NCI-H128 (cell line): ENCODE measurements around the gene BEND4.
"Not testable (repeated sequence)": the region's sequence is repeated elsewhere in the genome, so short reads cannot be mapped to it uniquely, and the experiment has no call there.

ENCODE experiments used
- DNase-seq: peaks from one replicate; lab custom pipeline; 2025; ENCODE audit not compliant: unreplicated experiment; lab: John Stamatoyannopoulos, UW

Gene BEND4

GRCh38 chr4:42152507-42153504, at the start of gene BEND4:
TSS of gene BEND4 (minus strand) at chr4:42152655. CDS start at chr4:42152143, 512 bp downstream.
- no peak for DNase-seq

DNA sequence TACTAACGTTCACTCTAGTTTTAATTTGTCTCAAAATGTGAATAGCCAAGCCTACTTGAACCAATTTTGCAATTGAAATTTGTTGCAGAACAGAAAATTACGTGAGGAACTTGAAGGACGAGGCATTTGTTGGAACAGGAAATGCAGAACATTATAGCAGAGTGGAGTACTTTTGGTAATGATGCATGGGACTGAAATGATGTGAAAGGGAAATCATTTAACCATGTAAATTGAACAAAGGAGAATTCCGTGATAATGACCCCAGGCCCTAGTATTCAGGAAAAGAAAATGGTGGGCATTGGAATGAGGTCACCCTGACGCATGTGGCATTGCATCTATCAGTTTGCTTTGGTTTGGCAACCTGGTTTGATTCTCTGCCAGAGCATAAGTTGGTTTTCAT, 44.9 kb upstream of the BEND4 start:
- no peak for DNase-seq

DNA sequence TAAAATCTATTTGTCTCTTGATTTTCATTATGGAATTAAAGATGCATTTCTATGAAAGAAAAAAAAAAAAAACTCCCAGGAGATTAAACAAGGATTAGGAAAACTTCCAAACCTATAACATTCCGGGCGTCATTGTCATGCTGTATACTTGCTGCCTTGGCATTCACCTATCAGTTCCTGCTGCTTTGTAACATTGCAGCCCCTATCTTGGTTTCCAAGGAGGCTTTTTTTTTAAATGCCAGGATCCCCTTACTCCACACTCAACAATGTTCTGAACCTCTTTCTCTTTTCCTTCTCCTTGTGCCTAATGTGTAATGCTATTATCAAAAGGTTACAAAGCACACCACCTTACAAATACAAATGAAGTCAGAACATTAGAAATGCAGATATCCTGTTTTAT, 20.5 kb upstream of the BEND4 start:
- DNase-seq, result no peak

DNA sequence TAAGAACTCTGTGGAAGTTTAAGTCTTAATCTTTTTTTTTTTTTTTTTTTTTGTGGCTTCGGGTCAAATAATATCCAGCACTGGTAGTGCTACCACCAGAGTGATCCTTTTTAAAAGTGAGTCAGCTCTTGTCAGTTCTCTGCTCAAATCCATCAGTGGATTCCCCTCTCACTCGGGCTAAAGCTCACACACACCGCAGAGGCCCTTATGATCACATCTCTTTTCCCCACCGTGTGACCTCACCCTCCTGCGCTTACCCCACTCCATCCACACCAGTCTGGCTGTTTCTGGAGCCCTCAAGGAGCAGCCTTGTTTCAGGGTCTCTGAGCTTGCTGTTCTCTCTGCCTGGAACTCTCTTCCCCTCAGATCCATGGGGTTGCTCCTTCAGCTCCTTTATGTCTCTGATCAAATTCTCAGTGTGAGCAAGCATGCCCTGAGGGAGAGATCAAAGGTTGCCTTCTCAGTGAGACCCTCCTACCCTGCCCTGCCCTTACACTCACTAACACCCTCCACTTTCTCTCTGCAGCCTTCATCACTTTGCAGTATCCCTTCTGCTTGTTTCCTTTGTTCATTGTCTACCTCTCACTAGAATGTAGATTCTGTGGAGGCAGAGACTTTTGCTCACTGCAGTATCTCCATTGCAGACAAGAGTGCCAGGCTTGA, 19.8 kb upstream of the BEND4 start:
- DNase-seq, result no peak

GRCh38 chr4:42167709-42168108, 15.3 kb upstream of the BEND4 start:
- no peak for DNase-seq

- DNase-seq, result not testable (repeated sequence)
These were observed 13.7 kb upstream of the BEND4 start for GRCh38 chr4:42166186-42166585.

DNA sequence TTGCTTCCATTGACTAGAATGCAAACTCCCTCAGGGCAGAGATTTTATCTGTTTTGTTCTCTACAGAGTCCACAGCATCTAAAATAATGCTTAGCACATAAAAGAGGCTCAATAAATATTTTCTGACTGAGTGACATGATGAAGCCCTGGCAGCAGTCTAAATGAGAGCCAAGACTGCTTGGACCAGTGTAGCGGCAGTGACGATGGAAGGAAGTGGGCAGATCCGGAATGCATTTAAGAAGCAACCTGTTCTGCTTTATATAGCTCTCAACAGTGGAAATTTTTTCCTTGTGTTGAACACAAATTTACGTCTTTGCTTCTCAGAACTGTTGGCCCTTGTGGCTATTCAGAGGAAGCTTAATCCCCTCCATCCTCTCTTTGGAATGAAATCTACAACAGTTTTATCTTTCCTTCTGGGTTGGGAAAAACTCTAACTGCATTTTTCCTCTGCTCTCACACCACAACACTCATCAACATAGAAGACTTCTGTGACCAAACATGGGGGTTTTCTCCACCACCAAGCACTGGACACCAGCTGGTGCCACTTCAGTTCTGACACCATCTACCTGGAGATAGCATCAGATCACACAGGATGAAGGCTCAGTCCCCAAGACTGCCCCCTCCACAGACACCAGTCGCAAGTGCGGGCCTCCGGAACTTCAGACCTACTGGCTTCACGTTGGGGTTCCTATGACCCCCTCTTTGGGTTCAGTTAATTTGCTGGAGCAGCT, 7.0 kb upstream of the BEND4 start:
- no peak for DNase-seq

DNA sequence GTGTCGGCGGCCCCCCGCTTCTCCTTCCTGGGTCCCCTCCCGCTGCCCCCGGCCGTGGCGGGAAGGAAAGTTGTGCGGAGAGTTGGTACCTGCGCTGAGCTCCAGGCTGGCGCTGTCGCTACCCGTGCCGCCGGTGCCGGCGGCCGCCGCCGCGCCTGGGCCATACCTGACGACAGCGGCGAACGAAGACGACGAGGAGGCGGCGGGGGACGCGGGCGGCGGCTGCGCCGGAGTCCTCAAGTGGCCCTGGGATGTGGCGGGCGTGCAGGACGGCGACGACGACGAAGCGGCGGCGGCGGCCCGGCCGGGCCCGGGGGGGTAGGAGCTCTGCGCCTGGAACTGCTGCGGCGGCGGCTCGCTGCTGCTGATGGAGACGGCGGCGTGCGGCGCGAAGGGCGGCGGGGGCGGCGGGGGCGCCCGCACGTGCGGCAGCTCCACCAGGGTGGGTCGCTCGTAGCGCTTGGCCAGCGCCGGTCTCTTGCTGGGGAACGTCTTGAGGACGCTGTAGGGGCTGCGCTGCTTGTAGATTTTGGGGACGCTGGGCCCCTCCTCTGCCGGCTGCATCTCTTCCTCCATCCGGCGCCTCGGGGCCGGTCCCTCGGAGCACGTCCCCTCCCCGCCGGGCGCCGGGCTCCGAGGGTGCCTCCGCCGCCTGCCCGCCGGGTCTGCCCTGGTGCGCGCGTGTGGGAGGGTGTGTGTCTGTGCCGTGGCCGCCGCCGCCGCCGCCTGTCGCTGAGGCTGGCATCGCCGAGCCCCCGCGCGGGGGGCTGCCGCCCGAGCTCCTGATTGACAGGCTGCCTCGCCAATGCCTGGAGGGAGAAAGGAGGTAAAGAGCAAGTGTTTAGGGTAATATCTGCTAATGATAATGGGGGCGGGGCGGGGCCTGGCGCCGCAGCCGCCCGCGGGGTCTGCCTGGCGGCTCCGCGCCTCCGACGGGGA, 618 bp downstream of the BEND4 start:
- DNase-seq, result peak; percentile 19

GRCh38 chr4:42150653-42151567, 1.5 kb downstream of the BEND4 start:
- no peak for DNase-seq

DNA sequence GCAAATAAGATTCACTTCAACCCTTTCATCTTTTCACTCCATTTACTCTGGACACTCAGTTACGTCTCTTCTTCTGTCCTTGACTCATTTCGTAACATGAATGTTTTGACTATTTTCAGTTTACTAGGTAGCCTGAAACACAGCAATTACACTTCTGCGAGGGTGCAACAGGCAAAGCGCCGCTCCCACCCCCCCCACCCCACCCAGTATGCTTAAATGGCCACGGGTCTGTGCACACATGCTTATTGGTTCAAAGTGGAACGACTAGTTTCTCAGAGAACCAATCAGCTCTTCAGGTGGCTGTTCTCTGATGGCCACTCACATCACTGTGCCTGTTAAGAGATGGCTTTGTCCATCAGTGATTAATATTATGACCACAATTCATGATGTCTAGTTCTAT, 3.5 kb downstream of the BEND4 start:
- no peak for DNase-seq

GRCh38 chr4:42148425-42148824, 4.0 kb downstream of the BEND4 start:
- no peak for DNase-seq

DNA sequence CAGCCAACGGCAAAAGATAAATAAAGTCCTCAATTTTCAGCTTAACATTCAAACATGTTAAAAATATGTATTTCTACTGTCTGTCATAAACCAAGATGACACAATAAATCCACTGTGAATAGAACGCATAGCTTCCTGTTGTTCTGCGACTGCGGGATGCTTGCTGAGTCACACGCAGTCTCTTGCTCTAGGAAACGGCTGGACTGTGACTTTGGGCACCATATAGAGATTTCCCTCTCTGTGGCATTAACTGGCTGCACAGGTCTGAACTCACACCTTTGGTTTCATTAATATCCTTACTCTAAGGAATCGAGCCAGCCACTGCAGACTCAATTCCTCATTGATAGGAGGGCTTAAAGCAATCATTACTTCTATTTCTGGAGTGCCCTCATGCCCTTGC, 8.4 kb downstream of the BEND4 start:
- no peak for DNase-seq

DNA sequence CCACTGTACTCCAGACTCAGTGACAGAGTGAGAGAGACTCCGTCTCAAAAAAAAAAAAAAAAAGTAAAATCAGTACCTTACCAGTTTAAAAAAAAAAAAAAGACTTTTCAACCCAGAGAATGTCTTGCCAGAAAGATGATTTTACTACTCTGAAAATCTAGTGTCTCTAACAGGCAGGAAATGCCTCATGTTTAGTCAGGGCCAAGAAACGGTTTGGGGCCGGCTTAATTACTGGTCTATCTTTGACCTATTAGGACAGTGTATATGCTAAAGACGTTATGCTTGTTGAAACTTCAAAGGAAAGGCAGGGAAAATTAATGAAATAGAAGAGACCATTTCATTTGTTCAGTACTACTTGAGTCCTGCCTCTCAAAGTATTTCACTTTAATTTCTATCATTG, 9.9 kb downstream of the BEND4 start:
- no peak for DNase-seq

DNA sequence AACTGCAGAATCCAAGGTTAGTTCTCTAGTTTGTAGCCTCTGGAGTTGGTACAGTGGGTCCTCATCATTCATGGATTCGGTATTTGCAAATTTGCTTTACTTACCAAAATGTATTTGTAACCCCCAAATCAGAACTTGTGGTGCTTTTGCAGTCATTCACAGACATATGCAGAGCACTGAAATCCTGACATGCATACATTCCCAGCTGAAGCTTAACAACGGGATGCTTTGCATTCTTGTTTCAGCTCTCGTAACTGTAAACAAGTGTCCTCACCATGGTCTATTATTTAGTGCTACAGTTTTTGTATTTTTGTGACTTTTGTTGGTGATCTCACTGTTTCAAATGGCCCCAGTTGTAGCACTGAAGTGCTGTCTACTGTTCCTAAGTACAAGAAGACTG, 16.1 kb downstream of the BEND4 start:
- no peak for DNase-seq

DNA sequence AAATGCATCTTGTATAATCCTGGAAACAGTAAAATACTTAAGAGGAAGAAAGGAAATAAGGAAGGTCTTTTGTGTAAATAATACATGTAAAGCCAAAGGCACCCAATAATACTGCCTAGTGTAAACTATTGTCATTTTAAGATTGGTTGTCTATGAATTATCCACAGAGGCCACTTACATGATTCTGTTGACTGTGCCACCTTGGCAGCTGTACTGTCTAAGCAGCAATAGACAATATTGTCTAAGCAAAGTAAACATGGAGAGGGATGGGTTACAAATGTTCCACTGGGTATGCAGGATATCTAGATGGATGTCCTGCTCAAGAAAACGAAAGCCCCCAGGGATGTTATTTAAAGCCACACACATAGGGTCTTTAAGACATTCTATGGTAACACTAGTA, 19.4 kb downstream of the BEND4 start:
- no peak for DNase-seq

DNA sequence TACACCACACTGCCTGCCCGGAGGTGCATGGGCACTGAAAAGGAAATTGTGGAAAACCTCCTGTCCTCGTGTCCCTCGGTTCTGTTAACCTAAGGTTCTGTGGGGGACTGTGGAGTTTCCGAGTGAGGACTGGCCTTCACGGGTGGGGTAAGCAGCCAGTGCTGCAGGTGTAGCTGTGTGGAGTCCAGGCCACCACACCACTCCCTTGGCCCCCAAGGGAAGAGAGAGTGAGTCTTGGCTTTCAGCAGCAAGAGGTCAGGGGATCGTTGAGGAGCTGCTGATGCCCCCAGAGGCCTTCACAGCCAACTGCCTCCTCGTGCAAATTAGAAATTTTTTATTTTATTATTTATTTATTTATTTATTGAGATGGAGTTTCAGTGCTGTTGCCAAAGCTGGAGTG, 20.4 kb downstream of the BEND4 start:
- DNase-seq, result no peak

DNA sequence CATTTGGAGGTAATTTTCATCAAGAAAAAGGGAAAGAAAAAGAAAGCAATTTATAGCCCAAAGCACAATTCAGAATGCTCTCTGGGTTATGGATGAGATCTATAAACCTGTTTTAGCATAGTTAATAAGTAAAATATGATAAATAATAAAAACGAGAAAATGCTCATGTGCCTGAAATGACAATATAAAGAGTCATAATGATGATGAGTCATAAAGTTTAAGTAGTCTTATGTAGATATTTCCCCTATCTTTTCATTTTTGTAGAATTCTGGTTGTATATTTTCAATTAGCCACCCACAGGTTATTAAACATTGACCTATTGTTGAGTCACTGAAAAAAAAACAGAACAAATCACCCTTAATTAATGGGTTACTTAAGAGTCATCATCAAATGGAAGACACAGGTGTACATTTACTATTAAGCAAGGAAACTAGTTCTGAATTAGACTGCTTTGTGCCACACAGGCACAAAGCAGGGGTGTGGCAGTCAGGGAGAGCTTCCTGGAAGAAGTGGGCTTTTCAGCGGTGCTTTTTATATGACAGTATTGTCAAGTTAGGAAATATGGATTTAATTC, 29.3 kb downstream of the BEND4 start:
- DNase-seq, result no peak

GRCh38 chr4:42122237-42122636, 30.2 kb downstream of the BEND4 start:
- no peak for DNase-seq

DNA sequence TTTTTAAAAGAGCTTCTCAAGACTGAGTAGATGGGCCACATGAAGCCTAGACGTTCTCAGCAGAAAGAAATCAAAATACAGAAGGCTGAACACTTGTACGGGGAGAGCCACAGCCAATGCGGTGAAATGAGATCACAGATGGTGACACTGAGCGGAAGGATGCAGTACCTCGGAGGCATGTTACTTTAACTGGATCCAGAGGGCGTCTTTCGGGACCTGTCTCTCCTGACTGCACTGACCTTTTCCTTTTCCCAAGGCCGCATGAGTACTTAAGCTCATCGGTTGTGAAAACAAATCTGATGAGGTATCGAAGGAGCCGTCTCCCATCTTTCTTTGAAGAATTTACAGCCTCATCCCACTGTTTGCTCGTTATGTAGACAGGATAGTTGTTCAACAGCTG, 32.6 kb downstream of the BEND4 start:
- no peak for DNase-seq
